NCI-H526 (cell line): ENCODE results near the gene CYLD.
A peak's percentile ranks its signal among the peaks of the same experiment; 100 is the strongest.

Experiments used
- DNase-seq, 2 experiments: peaks; one replicate each; lab custom pipeline; 2025; lab: John Stamatoyannopoulos, UW

Gene CYLD

DNA sequence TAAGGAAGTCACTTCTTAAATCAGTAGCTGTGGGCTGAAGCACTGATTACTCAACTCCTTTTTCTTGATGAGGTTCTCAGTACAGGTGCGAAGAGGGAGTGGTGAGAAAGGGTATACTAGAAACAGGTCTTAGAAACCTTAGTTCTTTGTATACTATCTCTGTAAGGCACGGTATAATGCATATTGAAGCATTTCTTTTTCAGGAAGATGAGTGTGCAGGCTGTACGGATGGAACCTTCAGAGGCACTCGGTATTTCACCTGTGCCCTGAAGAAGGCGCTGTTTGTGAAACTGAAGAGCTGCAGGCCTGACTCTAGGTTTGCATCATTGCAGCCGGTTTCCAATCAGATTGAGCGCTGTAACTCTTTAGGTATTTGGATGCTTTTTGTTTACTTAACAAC is 39.2 kb downstream of the CYLD start:
- DNase-seq: no peak

- DNase-seq: no peak
These were observed 39.6 kb downstream of the CYLD start for GRCh38 chr16:50781518-50781917.

DNA sequence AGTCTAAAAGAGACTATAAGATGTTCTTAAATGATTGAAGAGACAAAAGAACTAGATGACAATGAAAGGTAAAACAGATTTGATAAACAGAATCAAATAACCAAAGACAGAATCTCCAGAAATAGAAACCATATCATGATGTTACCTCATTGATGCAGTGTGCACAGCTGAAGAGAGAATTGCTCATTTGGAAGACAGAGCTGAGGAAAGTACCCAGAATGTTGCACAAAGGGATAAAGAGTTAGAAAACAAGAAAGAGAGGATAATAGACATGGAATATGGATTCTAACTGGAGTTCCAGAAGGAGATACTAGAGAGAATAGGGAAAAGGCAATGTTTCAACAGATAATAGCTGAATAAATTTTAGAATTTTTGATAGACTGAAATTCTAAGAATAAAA is 47.9 kb downstream of the CYLD start:
- no peak for DNase-seq

GRCh38 chr16:50791522-50791921 is 49.6 kb downstream of the CYLD start:
- no peak for DNase-seq

DNA sequence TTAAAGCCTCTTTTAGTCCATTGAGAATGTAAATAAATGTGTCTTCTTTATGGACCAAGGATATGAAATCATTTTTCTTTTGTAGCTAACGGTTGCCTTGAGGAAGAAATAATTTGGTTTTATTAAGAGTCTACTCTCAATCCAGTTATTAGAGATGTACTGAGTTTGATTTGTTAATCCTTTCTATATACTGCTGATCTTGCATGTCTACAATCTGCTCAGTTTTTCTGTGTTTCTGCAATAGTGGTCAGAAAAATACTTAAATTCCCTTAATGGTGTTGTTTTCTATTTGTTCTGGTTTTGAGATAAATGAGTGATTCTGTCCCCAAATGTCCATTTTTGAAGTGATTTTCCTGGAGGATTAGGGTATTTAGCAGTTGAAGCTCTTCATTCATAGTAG is 54.9 kb downstream of the CYLD start:
- DNase-seq: no peak

DNA sequence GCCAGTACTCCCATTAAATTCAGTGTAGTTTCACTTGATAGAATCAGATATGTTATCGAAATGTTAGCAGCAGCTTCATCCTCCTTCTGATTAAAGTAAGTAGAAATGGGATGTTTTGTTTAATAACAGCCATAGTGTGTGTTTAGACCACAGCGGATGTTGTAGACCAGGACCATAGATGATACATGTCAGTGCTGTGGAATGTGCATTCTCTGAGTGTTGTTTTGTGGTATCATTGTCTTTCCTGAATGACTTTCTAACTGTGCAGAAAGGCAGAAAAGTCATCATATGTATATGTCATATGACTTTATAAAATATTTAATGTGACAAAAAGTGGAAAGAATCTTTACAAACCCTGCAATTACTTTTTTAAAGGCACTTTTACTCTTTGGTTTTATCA is 55.6 kb downstream of the CYLD start:
- no peak for DNase-seq

- peak; percentile 1 to 54 for DNase-seq
These were observed 58.2 kb downstream of the CYLD start for GRCh38 chr16:50800074-50800473.

- no peak for DNase-seq
These were observed 59.1 kb downstream of the CYLD start for GRCh38 chr16:50801036-50801435.

DNA sequence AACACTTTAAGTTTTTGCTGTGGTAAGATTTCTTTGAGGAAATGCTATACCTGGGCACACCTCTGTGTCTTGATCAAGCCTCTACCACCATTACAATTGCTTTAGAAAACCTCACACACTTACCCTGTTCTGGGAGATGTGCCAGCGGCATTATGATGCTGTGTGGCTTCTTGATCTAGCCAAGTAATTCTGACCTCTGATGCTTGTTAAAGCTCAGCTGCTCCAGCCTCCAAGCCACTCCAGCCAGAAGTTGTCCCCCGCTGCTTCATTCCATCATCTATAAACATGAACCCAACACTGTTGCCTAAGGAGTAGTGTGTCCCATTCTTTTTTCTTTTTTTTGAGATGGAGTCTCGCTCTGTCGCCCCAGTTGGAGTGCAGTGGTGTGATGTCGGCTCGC is 60.1 kb downstream of the CYLD start:
- DNase-seq: no peak

DNA sequence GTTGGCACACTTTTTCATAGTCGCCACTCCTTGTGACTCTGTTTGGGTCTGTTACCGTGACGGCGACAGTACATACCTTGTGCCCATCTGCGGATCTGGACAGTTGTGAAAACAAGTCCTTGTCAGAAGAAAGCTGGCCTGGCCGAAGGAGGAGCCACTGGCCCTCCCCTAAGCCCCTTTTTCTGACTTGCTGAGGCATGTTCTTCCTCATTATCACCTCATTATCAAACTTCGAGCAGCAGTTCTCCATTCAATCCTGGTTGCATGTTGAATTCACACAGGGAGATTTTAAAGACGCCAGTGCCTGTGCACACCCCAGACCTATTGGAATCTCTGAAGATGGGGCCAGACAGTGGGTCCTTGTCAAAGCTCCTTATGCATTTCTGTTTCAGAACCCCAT is 61.1 kb downstream of the CYLD start:
- DNase-seq: no peak

- no peak for DNase-seq
These were observed 62.5 kb downstream of the CYLD start for GRCh38 chr16:50804290-50804907.

DNA sequence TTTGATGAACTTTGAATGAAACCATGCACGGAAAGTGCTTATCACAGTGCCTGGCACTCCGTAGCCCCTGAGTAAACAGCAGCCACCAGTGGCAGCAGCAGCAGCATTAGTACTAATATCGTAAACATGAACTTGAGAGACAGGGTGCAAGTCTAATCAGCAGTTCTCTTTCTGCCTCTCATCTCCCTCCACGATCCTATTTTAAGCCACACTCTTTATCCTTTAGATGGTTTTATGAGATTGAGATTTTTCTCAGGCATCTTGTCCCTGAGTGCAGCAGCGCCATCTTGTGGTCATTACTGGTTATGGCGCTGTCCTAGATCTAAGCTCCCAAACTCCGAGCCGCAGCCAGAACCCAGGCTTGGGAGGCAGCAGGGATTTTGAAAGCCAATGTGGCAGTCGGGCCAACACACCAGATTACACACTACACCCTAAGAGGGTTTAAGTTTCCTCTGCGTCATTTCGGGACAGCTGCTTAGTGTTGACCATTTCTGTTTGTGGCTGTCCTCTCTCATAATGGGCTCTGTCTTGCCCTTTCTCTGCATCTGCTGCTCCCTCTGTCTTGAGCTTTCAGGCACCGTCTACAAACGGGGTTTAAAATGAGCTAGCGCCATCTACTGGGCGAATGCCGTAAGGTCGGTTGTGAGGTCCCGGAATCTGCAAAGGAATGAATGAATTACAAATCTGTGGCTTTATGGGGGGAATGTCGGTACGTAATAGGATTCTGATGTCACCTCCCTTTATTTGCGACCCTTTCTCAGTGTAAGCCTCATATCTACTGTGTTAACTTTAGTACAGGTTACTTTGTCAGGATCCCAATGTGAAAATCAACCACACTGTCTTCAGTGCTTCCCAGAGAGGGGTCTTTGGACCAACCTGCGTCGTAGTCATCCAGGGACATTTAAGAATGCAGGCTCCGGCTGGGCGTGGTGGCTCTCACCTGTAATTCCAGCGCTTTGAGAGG is 64.5 kb downstream of the CYLD start:
- peak; percentile 47 to 83 for DNase-seq

DNA sequence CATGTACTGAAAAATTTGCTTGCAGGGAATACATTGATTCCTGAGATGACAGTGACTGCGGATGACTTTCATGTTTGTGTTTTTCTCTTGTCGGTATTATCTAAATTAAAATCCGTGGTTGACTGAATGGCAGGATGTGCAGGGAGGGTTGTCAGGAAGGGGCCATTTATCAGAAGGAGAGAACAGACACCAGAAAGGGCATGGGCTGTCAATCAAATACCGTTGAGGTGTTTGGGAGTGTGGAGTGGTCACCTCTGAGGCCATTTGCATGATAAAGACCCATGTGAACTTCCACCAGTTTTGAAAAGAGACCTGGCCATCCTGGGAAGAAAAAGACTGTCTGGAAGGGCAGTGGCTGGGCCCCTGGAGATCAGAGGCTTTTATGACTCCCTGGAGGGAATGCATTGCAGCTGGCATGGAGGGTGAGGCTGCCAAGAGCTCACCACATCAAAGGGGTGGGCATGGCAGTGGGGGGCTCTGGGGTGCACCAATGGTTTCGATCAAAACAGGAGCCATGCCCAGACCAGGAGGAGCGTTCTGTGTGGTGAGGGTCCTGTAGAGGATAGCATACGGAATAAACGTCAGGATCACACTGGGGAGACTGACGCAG is 67.1 kb downstream of the CYLD start:
- no peak for DNase-seq

DNA sequence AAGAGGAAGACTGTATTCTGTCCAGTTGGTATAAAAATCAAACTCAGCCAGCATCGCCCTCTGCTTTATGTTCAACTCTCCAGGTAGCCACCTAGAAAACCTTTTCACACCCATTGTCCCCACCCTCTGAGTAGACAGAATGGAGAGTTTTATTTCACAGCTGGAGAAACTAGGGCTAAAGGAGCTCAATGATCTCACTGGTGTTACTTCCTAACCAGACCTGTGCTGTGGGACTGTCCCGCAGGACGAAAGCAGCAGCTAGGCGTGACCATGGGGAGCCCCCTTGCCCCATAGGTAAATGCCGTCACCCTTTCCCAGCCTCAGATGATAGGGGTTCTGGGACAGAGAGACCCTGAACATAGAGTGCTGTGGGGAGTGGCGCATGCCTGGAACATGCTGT is 67.7 kb downstream of the CYLD start:
- DNase-seq: no peak

GRCh38 chr16:50810241-50810965 is 68.5 kb downstream of the CYLD start:
- no peak for DNase-seq

DNA sequence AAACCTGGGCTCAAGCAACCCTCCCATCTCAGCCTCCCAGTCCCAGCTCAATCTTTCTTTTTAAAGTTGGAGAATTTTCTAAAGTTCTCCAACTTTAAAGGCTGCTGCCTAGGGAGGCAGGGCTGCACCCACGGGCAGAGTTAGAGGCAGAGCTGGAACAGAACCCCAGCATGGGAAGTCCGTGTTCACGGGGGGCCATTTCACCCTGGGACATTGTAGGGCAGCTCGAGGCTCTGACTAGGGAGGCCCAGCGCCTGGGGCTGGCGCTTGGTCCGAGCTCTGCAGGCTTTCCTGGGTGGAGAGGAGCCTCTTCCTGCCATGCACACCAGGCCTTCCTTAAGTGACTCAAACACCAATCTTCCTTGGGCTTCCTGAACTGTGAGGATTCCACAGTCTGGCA is 70.2 kb downstream of the CYLD start:
- DNase-seq: no peak

GRCh38 chr16:50812876-50813466 is 71.1 kb downstream of the CYLD start:
- no peak for DNase-seq

DNA sequence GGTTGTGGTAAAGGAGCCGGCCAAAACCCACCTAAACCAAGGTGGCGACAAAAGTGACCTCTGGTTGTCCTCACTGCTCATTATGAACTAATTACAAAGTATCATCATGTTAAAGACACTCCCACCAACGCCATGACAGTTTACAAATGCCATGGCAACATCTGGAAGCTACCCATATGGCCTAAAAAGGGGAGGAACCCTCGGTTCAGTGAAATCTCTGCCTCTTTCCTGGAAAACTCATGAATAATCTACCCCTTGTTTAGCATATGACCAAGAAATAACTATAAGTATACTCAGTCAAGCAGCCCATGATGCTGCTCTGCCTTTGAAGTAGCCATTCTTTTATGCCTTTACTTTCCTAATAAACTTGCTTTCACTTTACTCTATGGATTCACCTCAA is 72.2 kb downstream of the CYLD start:
- no peak for DNase-seq

GRCh38 chr16:50814541-50814940 is 72.7 kb downstream of the CYLD start:
- no peak for DNase-seq

GRCh38 chr16:50815382-50815781 is 73.5 kb downstream of the CYLD start:
- no peak for DNase-seq

GRCh38 chr16:50816901-50817555 is 75.1 kb downstream of the CYLD start:
- no peak for DNase-seq
